Left ventricle myocardium inferior (tissue), 1 donor: ENCODE measurements around the gene FBH1. TPM values are rescaled to one million over a fixed set of nuclear protein-coding genes. Genes with fewer than 3 reads are reported as not detected.
A peak's percentile ranks its signal among the peaks of the same experiment; 100 is the strongest.
"Not testable (repeated sequence)": the region's sequence is repeated elsewhere in the genome, so short reads cannot be mapped to it uniquely, and the experiment has no call there.

Experiments used
- DNase-seq: peaks from one replicate; pipeline ENCODE4 v3.0.0-alpha.2; 2020
- H3K27ac ChIP-seq: fragments of 200-600 bp; replicated peaks from 2 replicates; pipeline ENCODE4 v1.8.0; 2021
- H3K27me3 ChIP-seq: fragments of 200-600 bp; 2 replicates; pipeline ENCODE4 v1.8.0; 2021; ENCODE audit warnings: low read depth
- H3K36me3 ChIP-seq: fragments of 200-600 bp; 2 replicates; pipeline ENCODE4 v1.8.0; 2021
- H3K4me1 ChIP-seq: fragments of 200-600 bp; 2 replicates; pipeline ENCODE4 v1.8.0; 2021
- H3K4me3 ChIP-seq: fragments of 200-600 bp; 2 replicates; pipeline ENCODE4 v1.8.0; 2021; ENCODE audit warnings: mild to moderate bottlenecking, moderate library complexity
- H3K9me3 ChIP-seq: fragments of 200-600 bp; replicated peaks from 2 replicates; pipeline ENCODE4 v1.8.0; 2021
- CTCF ChIP-seq: fragments of 200-600 bp; IDR thresholded peaks from 2 replicates; pipeline ENCODE4 v1.8.0; 2021; ENCODE audit warnings: antibody characterized with exemption, mild to moderate bottlenecking, borderline replicate concordance
- intact Hi-C: fragments of 100-400 bp; cut with micrococcal nuclease; formaldehyde crosslinking; loops from one replicate; pipeline ENCODE4 v1.11.0; 2022
- total RNA-seq: library from RNA; stranded (reverse); fragmentation: NEBNext Ultra II Directional; extraction: Animal tissue kit (Norgen Biotek cat#: 25700); gene quantifications from one replicate; pipeline ENCODE4 v1.2.1, GENCODE V29; 2021
- donor health status: DM: no; HTN: yes; CAD: no; lungs with severe emphysema.

Gene FBH1
- total RNA-seq, 1 donor from 2014 or later, result 75.5 TPM

GRCh38 chr10:5844345-5845055 is 45.5 kb upstream of the FBH1 start:
- H3K4me1 ChIP-seq, result peaks cover 27% of the 10 kb centered on the region
- no peaks in the 10 kb centered on the region for H3K27me3 ChIP-seq
- DNase-seq, result no peak
- H3K36me3 ChIP-seq, result no peaks in the 10 kb centered on the region
- peak overlapping the region; percentile 36 for H3K27ac ChIP-seq
- TF ChIP-seq CTCF, result no peak
- H3K9me3 ChIP-seq, result no peaks in the 10 kb centered on the region
- intact Hi-C loops, result no loop called here
- no peak overlapping the region for H3K4me3 ChIP-seq

DNA sequence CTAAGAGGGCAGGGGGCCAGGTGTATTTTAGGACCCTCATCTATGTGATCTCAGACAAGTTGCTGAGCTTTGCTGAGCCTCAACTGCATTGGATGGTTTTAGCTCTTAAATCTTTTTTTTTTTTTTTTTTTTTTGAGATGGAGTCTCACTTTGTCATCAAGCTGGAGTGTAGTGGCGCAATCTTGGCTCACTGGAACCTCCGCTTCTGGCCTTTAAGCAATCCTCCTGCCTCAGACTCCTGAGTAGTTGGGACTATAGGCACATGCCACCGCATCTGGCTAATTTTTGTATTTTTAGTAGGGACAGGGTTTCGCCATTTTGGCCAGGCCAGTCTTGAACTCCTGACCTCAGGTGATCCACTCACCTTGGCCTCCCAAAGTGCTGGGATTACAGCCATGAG is 43.4 kb upstream of the FBH1 start:
- H3K4me1 ChIP-seq, result peaks cover 11% of the 10 kb centered on the region
- H3K27ac ChIP-seq, H3K9me3 ChIP-seq, H3K27me3 ChIP-seq, H3K36me3 ChIP-seq, DNase-seq, intact Hi-C loops, H3K4me3 ChIP-seq: not testable (repeated sequence)

DNA sequence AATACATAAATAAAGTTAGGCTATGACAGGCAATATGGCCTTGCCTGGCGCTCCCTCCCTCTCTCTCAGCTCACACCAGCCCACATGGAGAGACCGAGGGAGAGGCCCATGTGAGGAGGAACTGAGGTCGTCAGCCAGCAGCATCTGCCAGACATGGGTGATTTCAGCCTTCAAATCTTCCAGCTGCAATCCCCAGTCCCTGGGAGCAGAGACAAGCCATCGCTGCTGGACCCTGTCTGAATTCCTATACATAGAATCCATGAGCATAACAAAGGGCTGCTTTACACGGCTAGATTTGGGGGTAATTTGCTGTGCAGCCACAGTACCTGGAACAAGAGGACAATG is 35.9 kb upstream of the FBH1 start:
- no peak for TF ChIP-seq CTCF
- no peaks in the 10 kb centered on the region for H3K27me3 ChIP-seq
- no peak for DNase-seq

GRCh38 chr10:5855979-5856700 is 33.9 kb upstream of the FBH1 start:
- Histone ChIP-seq H3K4me1 (no peaks in the 10 kb centered on the region), H3K4me3 (no peak overlapping the region), H3K27ac (no peak overlapping the region), H3K27me3 (no peaks in the 10 kb centered on the region), H3K9me3 (no peaks in the 10 kb centered on the region), H3K36me3 (no peaks in the 10 kb centered on the region)
- TF ChIP-seq CTCF, result no peak
- no peak for DNase-seq
- intact Hi-C loops, result no loop called here

More for the DNA sequence above, 35.9 kb upstream of the FBH1 start:
- intact Hi-C loops, result no loop called here
- no peaks in the 10 kb centered on the region for H3K9me3 ChIP-seq
- no peaks in the 10 kb centered on the region for H3K36me3 ChIP-seq
- H3K4me1 ChIP-seq, result no peaks in the 10 kb centered on the region
- no peak overlapping the region for H3K4me3 ChIP-seq
- H3K27ac ChIP-seq, result no peak overlapping the region

DNA sequence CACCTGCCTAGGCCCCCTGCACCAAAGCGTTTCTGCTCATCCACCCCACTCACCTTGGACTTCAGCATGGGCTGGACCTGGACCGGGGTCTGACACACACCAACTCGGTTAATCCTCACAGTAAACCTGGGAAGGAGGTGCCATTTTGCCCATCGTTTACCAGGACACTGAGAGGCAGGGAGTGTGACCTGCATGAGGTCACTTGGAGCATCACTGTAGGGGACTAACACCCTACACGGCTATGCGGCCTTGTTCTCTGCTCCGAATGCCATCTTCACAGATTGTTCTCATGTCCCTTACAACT is 33.4 kb upstream of the FBH1 start:
- intact Hi-C loops, result no loop called here
- Histone ChIP-seq H3K4me1 (no peaks in the 10 kb centered on the region), H3K4me3 (no peak overlapping the region), H3K9me3 (no peaks in the 10 kb centered on the region), H3K36me3 (no peaks in the 10 kb centered on the region), H3K27ac (no peak overlapping the region), H3K27me3 (no peaks in the 10 kb centered on the region)
- TF ChIP-seq CTCF, result no peak
- DNase-seq, result no peak

DNA sequence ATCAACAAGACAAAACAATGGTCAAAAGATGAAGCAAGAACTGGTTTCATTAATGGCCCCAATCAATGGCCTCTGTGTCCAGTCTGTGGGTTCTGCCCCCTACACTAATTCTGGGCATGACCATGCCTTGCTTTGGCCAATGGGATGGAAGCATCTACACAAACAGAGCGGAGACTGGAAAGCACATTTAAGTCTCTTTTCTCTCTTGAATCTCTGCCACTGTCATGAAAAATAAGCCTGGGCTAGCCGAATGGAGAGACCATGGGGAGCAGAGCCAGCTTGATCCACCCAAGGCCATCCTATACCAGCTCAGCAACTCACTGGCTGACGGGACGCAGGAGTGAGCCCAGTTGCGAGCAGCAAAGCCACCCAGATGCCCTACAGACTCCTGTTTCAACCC is 31.2 kb upstream of the FBH1 start:
- TF ChIP-seq CTCF, result no peak
- no peaks in the 10 kb centered on the region for H3K27me3 ChIP-seq

More for the DNA sequence above, 31.2 kb upstream of the FBH1 start:
- no peak overlapping the region for H3K27ac ChIP-seq
- DNase-seq, result no peak
- H3K9me3 ChIP-seq, result no peaks in the 10 kb centered on the region
- no peaks in the 10 kb centered on the region for H3K4me1 ChIP-seq
- peaks cover 6% of the 10 kb centered on the region for H3K36me3 ChIP-seq
- intact Hi-C loops, result no loop called here
- H3K4me3 ChIP-seq, result no peak overlapping the region
